ENCODE measurements around the gene PIGR. TPM values are rescaled to one million over a fixed set of nuclear protein-coding genes. Genes with fewer than 3 reads are reported as not detected.

PIGR gene
- total and polyA plus RNA-seq, 10 of the 15 experiments (the other 5 are each of a cell fraction or from before 2014, with no cell fraction given): 0.96 to 7.6 (median 1.8) TPM

DNA sequence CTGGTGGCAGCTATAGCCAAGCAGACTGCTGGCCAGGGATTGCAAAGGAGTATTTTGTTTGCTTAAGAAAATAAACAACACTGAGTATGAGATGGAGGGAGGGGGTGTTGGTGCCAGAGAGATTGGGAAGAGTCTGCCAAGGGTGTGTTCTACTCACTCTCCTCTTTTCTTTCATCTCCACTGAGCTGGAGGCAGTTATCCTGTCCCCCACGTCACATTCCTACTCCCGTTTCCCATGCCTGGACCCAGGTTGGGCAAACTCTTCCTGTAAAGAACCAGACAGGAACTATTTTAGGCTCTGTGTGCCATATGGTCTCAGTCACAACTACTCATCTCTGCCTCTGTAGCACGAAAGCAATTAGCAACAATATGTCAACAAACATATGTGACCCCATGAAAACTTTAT is 50.4 kb downstream of the PIGR start:
- in situ Hi-C loops (cut with MboI) (no loop called here), intact Hi-C loops (cut with micrococcal nuclease; ENCODE audit: unreplicated experiment) (no loop called here)
- no peak overlapping the region for H3K4me3 ChIP-seq
- no peak overlapping the region for H3K9ac ChIP-seq (ENCODE audit: control insufficient read depth, insufficient read depth, low read length)
- no peaks in the 10 kb centered on the region for H4K20me1 ChIP-seq (ENCODE audit: control insufficient read depth, insufficient read depth)
- WGBS (ENCODE audit: insufficient coverage, insufficient replicate concordance, low lambda C conversion rate, missing lambda C conversion rate): 0% methylated on average over 3 of the region's 3 CpGs
- H2AFZ ChIP-seq (ENCODE audit: control insufficient read depth, low read depth, low read length): no peak overlapping the region
- no peaks in the 10 kb centered on the region for H3K27me3 ChIP-seq (replicated peaks in 1 of 2; ENCODE audit: control insufficient read depth in 2 of 2, insufficient read depth in 2 of 2, low read length in 1 of 2)
- ChIA-PET SMC1A (ENCODE audit: uncharacterized antibody, unreplicated experiment) (interaction anchor here (1.0 to 1.6 kb wide), 5 partner anchors 10 to 86 kb away, joined by 3 to 7 read pairs (median 4); no protein-coding TSS in a partner anchor), RAD21 (ENCODE audit: unreplicated experiment) (interaction anchor here (1.3 kb wide), 1 partner anchor 17 kb away, joined by 3 read pairs; no protein-coding TSS in a partner anchor), CTCF (interaction anchor here (0.6 to 3.2 kb wide), 14 partner anchors 10 to 315 kb away, joined by 3 to 14 read pairs (median 4); partner anchors contain the start of gene IL20), POLR2A (no interaction called here)
- no peak overlapping the region for H3K27ac ChIP-seq (ENCODE audit: control insufficient read depth, insufficient read depth)
- FAIRE-seq (no peak), ATAC-seq (no peak), DNase-seq (ENCODE audit: low read depth, low spot score) (no peak)
- H3K4me2 ChIP-seq (ENCODE audit: control insufficient read depth, insufficient read depth): no peak overlapping the region
- no peaks in the 10 kb centered on the region for H3K79me2 ChIP-seq (ENCODE audit: control insufficient read depth, insufficient read depth, low read length)
- H3K9me3 ChIP-seq (replicated peaks; ENCODE audit: control insufficient read depth, insufficient read depth, low read length): no peaks in the 10 kb centered on the region
- BruUV-seq (replicated peaks): no TSS peak
- H3K36me3 ChIP-seq (ENCODE audit: control insufficient read depth in 2 of 2, insufficient read depth in 2 of 2, low read length in 1 of 2): no peaks in the 10 kb centered on the region
- no peaks in the 10 kb centered on the region for H3K4me1 ChIP-seq (ENCODE audit: control insufficient read depth, insufficient read depth, low read length)
- no peak for TF ChIP-seq CBFB (IDR thresholded peaks at IDR 0.05; ENCODE audit: low read depth)
- no peak for TF ChIP-seq NR2C1 (IDR thresholded peaks at IDR 0.05)
- no peak for TF ChIP-seq NFXL1 (IDR thresholded peaks at IDR 0.05; ENCODE audit: borderline replicate concordance)
- TF ChIP-seq, protein P1, sequence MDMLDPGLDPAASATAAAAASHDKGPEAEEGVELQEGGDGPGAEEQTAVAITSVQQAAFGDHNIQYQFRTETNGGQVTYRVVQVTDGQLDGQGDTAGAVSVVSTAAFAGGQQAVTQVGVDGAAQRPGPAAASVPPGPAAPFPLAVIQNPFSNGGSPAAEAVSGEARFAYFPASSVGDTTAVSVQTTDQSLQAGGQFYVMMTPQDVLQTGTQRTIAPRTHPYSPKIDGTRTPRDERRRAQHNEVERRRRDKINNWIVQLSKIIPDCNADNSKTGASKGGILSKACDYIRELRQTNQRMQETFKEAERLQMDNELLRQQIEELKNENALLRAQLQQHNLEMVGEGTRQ (IDR thresholded peaks at IDR 0.05; ENCODE audit: borderline replicate concordance, low read depth, low read length): no peak
- no peak for TF ChIP-seq CHD2 (IDR thresholded peaks at IDR 0.05; ENCODE audit: borderline replicate concordance, low read depth, low read length)
- no peak for TF ChIP-seq SIX5 (IDR thresholded peaks at IDR 0.05; ENCODE audit: low read depth, low read length, severe bottlenecking)
- TF ChIP-seq RAD21 (IDR thresholded peaks at IDR 0.05; ENCODE audit: insufficient read depth, low read depth, low read length): no peak
- TF ChIP-seq, protein P2, sequence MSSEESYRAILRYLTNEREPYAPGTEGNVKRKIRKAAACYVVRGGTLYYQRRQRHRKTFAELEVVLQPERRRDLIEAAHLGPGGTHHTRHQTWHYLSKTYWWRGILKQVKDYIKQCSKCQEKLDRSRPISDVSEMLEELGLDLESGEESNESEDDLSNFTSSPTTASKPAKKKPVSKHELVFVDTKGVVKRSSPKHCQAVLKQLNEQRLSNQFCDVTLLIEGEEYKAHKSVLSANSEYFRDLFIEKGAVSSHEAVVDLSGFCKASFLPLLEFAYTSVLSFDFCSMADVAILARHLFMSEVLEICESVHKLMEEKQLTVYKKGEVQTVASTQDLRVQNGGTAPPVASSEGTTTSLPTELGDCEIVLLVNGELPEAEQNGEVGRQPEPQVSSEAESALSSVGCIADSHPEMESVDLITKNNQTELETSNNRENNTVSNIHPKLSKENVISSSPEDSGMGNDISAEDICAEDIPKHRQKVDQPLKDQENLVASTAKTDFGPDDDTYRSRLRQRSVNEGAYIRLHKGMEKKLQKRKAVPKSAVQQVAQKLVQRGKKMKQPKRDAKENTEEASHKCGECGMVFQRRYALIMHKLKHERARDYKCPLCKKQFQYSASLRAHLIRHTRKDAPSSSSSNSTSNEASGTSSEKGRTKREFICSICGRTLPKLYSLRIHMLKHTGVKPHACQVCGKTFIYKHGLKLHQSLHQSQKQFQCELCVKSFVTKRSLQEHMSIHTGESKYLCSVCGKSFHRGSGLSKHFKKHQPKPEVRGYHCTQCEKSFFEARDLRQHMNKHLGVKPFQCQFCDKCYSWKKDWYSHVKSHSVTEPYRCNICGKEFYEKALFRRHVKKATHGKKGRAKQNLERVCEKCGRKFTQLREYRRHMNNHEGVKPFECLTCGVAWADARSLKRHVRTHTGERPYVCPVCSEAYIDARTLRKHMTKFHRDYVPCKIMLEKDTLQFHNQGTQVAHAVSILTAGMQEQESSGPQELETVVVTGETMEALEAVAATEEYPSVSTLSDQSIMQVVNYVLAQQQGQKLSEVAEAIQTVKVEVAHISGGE (CRISPR knock-in tag; IDR thresholded peaks at IDR 0.05): no peak
- TF ChIP-seq PAX5 (IDR thresholded peaks at IDR 0.05; ENCODE audit: borderline replicate concordance, low read depth, low read length): no peak
- TF ChIP-seq, protein P3, sequence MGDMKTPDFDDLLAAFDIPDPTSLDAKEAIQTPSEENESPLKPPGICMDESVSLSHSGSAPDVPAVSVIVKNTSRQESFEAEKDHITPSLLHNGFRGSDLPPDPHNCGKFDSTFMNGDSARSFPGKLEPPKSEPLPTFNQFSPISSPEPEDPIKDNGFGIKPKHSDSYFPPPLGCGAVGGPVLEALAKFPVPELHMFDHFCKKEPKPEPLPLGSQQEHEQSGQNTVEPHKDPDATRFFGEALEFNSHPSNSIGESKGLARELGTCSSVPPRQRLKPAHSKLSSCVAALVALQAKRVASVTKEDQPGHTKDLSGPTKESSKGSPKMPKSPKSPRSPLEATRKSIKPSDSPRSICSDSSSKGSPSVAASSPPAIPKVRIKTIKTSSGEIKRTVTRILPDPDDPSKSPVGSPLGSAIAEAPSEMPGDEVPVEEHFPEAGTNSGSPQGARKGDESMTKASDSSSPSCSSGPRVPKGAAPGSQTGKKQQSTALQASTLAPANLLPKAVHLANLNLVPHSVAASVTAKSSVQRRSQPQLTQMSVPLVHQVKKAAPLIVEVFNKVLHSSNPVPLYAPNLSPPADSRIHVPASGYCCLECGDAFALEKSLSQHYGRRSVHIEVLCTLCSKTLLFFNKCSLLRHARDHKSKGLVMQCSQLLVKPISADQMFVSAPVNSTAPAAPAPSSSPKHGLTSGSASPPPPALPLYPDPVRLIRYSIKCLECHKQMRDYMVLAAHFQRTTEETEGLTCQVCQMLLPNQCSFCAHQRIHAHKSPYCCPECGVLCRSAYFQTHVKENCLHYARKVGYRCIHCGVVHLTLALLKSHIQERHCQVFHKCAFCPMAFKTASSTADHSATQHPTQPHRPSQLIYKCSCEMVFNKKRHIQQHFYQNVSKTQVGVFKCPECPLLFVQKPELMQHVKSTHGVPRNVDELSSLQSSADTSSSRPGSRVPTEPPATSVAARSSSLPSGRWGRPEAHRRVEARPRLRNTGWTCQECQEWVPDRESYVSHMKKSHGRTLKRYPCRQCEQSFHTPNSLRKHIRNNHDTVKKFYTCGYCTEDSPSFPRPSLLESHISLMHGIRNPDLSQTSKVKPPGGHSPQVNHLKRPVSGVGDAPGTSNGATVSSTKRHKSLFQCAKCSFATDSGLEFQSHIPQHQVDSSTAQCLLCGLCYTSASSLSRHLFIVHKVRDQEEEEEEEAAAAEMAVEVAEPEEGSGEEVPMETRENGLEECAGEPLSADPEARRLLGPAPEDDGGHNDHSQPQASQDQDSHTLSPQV (IDR thresholded peaks at IDR 0.05): no peak
- TF ChIP-seq CREM (IDR thresholded peaks at IDR 0.05; ENCODE audit: low read depth): no peak
- TF ChIP-seq SPI1 (IDR thresholded peaks at IDR 0.05; ENCODE audit: borderline replicate concordance, insufficient read depth, low read depth, low read length): no peak
- no peak for TF ChIP-seq STAT1 (conservative IDR thresholded peaks at IDR 0.05)
- no peak for TF ChIP-seq ZBED1 (IDR thresholded peaks at IDR 0.05; ENCODE audit: borderline replicate concordance)
